ENCODE data around the gene HAND1.
A peak's percentile ranks its signal among the peaks of the same experiment; 100 is the strongest.

Gene HAND1

DNA sequence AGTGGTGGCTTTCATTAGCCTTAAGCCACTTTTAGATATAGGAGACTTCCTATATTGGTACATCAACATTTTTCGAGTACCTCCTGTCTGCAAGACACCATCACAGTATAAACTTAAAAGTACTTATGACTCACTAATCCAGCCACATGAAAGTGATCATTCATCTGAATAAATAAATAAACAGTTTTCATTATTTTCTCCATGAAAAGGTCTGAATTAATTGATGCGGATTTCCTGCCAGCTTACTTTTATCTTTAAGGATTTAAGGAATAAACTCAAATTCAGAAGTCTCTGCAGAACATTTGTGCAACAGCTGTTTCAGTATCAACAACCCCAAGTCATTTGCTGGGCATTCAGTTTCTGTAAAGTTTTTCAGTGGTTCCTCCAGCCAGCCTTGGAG is 28.2 kb downstream of the HAND1 start:
- DNase-seq, result no peak

DNA sequence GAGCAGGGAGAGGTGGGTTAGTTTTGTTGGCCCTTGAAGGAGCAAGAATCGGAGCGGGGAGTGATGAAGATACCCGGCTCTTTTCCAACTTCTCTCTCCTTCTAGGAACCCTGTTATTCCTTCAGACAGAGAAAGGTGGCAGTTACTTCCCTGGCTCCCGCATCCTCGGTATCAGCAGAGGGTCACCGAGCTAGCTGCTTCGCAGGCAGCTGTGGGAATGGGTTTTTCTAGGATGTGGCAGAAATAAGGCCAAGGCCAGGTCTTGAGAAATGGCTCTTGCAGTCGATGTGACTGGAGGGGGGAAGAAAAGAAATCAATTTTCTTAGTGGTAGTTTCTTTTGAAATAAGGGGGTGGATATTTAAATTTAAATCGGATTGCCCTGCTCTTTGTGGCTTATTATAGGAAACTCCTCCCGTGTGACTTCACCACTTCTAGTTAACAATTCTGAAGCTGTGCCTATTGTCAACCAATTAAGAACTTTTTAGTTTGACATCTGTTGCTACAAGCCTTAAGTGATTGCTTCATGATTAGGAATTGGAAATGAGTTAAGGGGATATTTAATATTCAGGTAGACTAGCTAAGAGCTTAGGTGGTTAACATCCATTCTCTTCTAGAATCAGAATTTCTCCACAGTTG is 30.8 kb downstream of the HAND1 start:
- no peak for DNase-seq

DNA sequence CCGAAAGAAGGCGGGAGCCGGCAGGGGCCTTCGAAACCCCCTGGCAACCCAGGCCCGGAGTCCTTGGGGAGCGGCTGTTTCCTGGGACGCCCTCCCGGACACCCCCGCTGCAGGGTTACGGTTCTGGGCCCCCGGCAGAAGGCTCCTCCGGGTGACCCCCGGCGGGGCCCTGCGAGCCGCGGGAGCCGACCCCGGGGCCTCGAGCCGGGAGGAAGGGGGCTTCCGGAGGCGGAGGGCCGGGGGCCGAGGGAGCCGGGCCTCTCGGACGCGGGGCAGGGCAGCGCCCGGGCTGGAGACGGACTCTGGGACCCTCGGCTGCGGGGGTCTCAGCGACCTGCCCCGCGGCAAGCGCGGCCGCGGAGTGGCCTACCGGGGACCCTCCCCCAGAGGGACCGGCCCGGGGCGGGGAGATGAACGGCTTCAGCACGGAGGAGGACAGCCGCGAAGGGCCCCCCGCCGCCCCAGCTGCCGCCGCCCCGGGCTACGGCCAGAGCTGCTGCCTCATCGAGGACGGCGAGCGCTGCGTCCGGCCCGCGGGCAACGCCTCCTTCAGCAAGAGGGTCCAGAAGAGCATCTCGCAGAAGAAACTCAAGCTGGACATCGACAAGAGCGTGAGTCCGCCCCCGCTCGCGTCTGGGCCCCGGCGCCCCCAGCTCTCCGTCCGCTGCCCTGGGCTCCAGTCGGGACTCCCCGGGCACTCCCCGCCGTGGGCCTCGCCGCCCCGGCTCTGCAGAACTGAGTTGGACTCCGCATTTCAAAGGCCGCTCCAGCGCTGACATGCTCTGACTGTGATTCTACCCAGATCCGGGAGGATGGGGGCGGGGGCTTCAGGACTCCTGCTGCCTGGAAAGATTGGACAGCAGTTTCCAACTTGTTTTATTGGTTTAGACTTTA is 31.6 kb downstream of the HAND1 start:
- DNase-seq, result no peak

DNA sequence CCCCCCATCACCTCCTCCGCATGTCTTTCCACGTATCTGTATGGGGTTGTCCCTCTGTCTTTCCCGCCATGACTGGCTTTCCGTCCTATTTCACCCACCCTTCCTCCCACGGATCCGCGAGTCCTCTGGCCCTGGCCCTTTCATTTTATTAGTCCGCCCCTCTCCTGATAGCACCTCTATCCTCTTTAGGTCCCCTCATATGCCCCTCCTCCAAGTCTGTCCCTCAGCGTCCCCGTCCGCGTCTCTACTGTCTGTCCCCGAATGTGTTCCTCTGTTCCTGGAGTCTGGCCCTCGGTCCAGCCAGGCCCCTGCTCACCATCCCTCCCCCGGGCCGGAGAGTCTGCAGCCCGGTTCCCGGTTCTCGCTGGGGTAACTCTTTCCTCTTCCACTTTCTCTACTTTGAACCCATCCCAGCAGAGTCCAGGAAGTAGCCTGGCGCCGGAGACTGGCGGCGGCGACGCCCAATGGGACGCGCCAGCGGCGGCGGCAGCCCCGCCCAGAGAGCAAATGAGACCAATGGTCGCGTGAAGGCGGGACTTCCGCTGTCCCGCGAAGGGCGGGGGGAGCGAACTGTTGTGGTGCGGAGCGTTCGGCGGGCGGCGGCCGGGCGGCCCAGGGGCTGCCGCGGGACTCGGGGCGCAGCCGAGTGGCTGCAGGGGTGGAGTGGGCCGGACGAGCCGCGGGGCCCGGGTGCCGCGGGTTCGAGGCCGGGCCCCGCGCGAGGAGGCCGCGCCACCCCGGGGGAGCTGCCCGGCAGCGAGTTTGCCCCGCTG is 32.4 kb downstream of the HAND1 start, which contains the start of gene SAP30L:
Gene SAP30L, plus strand, starts transcription at position 576 of the 773 bp plus-strand sequence. CDS start 608 bp downstream, outside the sequence.
- DNase-seq, result peak; percentile 75

DNA sequence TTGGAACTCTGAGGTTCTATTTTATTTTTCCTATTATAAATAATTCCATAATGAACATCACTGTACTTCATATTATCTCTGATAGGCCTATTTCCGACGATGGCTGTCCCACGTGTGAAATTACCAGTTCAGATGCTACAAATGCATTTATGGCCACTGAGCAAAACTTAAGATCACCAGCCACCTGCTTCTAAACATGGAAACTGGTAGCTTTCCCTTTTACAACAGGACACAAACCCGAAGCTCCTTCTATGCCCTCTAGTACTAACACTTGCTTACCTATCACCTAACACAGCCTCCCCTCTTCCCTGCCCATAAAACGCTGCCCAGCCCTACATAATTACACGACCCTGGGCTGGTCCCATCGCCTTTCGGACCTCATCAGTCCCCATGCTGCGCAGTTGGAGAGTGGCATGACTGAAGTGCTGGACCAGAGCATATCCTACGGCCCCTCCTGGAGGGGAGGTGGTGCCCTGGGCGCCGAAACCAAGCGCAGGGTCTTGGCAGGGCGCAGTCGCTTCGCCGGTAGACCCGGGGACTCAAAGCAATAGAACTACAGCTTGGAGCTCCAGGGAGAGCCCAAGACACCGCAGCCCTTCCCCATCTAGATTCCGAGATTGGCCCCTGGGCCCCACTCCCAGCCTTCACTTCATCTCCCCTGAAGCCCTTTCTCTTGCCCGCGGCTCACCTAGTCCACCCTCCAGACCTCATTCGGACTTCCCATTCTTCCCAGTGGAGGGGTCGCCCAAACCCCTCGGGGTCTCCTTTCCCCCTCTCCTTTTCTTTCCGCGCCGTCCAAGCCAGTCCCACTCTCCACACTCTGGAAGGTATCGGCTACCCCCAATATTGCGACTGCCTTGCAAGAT is 33.2 kb downstream of the HAND1 start:
- no peak for DNase-seq

DNA sequence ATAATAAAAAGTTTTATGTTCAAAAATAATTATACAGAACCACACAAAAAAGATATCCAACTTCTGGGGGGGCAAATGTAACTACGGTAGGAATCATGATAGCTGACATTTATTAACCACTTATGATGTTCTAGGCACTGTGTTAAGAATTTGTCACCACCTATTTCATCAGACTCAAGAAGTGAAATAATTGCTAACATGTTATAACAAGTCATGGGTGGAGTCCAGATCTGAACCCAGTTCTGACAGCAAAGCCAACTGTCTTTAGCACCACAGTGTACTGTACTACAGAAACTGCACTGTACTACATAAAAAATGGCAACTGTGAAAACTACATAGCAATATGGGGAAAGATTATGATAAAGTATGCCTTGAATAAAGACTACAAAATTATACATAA is 35.2 kb downstream of the HAND1 start:
- no peak for DNase-seq

DNA sequence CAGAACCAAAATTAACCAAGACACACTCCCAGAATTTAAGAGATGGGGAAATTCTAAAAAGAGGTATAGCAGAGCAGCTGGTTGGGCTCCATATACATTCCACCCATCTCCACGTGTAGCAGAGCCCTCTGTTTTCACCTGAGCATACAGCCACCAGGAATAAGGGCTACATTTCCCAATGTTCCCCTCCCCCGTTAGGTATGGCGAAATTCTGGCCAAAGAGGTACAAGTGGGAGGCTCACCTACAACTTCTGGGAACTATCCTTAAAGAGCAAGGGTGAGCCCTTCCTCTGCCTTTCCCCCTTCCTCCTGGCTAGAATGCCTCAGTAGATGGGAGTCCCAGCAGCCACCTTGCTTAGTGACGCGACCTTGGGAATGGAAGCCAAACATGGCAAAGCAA is 37.5 kb downstream of the HAND1 start:
- no peak for DNase-seq

DNA sequence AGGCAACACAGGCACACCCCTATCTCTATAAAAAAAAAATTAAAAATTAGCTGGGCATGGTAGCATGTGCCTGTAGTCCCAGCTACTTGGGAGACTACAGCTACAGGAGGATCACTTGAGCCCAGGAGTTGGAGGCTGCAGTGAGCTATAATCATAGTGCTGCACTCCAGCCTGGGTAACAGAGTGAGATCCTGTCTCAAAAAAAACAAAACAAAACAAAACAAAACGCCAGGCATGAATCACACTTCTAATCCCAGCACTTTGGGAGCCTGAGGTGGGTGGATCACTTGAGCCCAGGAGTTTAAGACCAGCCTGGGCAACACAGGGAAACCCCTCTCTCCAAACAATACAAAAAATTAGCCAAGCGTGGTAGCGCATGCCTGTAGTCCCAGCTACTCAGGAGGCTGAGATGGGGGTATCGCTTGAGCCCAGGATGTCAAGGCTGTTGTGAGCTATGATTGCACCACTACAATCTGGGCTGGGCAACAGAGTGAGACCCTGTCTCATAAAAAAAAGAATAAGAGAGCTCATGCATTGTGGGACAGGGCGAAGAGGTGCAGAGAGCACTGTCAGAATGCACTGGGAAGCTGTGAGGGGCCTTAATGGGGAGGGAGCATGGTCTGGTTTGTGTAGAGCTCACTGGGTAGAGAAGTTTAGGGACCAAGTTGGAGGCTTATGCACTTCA is 40.6 kb downstream of the HAND1 start:
- DNase-seq, result no peak

DNA sequence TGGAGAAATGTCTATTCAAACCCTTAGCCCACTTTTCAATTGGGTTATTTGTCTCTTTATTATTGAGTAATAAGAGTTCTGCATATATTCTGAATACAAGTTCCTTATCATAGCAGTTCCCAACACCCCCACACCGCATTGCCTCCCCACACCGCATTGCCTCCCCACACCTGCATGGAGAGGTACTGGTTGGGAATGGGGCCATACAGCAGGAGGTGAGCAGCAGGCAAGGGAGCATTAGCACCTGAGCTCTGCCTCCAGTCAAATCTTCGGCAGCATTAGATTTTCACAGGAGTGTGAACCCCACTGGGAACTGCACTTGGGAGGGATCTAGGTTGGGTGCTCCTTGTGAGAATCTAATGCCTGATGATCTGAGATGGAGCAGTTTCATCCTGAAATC is 42.8 kb downstream of the HAND1 start:
- DNase-seq, result no peak

DNA sequence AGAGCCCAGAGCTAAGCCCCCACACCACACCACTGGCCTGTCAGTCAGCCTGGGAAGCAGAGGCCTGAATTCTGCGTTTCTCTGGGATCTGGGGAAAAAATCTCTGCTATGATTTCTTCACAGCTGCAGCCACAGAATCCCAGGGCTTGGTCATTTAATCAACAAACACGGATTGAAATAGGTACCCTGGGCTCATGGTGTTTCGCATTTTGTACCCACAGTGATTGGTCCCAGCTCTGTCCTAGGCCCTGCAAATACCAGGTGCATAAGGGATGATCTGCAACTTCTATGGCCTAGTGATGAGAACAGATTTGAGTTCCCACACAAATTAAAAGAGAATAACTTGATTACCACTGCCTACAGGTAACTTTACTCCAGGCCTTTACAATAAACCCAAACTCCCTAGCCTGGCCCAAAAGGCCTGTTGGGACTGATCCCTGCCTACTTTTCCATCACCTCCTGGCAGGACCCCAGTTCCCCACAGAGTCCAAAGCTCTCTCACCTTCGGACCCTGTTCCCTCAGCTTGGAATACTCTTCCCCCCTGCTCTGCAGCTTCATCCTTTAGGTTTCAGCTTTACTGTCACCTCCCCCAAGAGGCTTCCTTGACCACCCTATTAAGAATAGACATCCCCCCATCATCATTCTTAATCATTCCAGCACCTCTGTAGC is 46.9 kb downstream of the HAND1 start:
- DNase-seq, result no peak

DNA sequence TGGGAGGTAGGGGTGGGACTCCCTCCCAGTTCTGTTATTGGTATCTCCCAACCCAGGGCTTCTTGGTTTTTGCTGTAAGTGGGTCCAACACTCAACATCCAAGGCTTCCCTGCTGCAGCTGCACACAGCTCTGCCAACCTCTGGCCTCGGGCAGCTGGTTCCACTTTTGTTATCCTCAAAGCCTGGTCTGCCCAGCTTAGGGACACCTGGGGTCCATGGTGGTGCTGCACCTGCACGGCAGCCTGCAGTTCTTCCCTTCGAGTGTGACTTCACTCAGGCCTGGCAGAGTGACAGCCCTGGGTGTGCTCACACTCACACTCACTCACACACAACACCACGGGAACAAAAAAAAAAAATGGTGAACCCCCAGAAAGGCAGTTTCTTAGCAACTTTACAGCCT is 47.6 kb downstream of the HAND1 start:
- DNase-seq, result no peak

DNA sequence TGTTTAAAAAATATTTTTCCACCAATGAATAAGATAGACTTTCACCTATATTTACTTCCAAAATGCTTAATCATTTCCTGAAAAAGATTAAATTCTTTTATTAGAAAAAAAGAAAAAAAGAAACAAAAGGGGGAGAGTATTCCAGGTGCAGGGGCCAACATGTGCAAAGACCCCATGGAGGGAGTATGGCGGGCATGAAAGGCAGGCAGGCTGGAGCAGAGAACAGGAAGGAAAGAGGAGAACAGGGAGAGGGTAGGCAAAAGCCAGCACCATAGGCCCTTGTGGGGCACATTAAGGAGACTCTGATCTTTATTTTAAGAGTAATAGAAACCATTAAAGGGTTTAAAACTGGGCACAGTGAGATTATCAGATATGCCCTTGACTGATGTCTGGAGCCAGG is 48.7 kb downstream of the HAND1 start:
- DNase-seq, result no peak

DNA sequence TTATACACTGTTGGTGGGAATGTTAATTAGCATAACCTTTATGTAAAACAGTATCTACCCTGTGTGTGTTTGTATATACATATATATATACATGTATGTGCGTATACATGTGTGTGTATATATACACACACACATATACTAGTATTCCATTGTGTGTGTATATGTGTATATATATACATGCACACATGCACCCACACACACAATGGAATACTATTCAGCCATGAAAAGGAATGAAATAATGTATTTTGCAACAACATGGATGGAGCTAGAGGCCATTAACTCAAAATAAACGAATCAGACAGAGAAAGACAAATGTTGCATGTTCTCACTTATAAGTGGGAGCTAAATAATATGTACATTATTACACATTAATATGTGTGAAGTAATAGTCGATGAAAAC is 49.8 kb downstream of the HAND1 start:
- DNase-seq, result no peak

Data from DMS 273 treated with DMSO at 0.1 percent for 48 hours (cell line).